ENCODE results near the gene C11orf58.

C11orf58 gene

DNA sequence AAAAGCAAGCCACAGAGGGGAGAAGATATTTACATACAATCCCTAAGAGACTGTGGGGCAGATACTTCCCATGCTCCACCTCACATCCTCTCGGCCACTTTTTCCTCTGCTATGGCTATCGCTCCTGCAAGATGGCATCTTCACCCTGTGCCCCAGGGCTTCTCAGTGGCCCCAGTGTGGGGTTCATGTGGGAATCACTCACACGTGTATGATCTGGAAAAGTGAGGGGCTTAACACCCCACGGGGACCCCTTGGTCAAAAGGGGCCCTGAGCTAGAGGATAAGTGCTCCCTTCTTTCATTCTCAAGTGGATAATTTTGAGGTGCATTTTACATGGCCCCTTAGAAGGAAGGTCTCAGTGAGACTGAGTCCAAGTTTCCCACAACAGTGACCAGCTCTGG, 28.7 kb downstream of the C11orf58 start:
- TF ChIP-seq, protein P1, sequence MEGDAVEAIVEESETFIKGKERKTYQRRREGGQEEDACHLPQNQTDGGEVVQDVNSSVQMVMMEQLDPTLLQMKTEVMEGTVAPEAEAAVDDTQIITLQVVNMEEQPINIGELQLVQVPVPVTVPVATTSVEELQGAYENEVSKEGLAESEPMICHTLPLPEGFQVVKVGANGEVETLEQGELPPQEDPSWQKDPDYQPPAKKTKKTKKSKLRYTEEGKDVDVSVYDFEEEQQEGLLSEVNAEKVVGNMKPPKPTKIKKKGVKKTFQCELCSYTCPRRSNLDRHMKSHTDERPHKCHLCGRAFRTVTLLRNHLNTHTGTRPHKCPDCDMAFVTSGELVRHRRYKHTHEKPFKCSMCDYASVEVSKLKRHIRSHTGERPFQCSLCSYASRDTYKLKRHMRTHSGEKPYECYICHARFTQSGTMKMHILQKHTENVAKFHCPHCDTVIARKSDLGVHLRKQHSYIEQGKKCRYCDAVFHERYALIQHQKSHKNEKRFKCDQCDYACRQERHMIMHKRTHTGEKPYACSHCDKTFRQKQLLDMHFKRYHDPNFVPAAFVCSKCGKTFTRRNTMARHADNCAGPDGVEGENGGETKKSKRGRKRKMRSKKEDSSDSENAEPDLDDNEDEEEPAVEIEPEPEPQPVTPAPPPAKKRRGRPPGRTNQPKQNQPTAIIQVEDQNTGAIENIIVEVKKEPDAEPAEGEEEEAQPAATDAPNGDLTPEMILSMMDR (IDR thresholded peaks at IDR 0.05; ENCODE audit: low read length, missing control alignments): no peak
- no peak overlapping the region for H3K4me3 ChIP-seq (replicated peaks; ENCODE audit: low read depth, low read length)
- no peak for DNase-seq (ENCODE audit: low read depth)

DNA sequence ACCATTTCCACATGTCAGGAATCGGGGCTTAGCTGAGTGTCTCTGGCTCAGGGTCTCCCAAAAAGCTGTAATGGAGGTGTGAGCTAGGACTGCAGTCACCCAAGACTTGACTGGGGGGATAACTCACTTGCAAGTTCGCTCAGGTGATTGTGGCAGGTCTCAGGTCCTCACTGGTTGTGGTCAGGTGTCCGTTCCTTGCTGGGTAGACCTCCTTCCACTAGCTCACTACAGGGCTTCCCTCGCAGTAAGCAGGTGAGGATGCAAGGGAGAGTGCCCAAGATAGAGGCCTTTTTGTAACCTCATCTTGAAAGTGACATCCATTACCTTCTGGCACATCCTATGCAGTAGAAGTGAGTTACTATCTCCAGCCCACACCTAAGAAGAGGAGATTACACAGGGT, 29.5 kb downstream of the C11orf58 start:
- DNase-seq (ENCODE audit: low read depth): no peak
- TF ChIP-seq, protein P1 (IDR thresholded peaks at IDR 0.05; ENCODE audit: low read length, missing control alignments): no peak
- H3K4me3 ChIP-seq (replicated peaks; ENCODE audit: low read depth, low read length): no peak overlapping the region

DNA sequence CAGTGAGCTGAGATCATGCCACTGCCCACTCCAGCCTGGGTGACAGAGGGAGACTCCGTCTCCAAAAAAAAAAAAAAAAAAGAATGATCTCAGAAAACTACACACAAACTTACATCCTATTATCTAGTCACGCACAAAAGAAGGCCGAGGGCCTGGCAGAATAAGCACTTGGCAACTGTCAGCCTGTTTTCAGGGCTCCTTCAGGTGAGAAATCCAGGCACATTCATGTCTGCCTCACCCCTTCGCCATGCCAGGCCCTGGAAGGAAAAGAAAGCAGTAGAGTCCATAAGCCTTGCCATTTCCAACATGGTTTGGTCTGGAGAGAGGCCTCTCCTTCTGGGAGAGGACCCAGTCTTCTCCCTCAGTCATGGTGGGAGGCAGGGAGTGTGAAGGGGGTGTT, 30.9 kb downstream of the C11orf58 start:
- no peak for DNase-seq (ENCODE audit: low read depth)
- TF ChIP-seq, protein P1 (IDR thresholded peaks at IDR 0.05; ENCODE audit: low read length, missing control alignments): no peak
- no peak overlapping the region for H3K4me3 ChIP-seq (replicated peaks; ENCODE audit: low read depth, low read length)

DNA sequence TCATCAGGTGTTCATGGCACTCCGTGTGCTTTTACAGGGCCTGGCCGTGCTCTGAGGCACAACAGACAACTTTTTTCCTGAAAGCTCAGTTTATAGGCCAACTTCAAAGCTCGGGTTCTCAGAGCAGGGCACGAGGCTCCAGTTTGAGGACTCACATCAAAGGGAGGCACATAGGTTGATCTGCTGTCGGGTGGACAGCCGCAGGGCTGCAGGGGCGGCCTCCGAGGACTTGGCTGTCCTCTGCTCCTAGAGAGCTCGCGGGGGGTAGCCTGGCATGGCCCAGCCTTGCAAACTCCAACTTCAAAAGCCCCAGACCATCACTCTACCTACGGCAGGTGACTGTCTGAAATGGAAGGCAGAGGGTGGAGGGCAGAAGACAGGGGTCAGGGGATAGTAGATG, 31.6 kb downstream of the C11orf58 start:
- TF ChIP-seq, protein P1 (IDR thresholded peaks at IDR 0.05; ENCODE audit: low read length, missing control alignments): no peak
- no peak for DNase-seq (ENCODE audit: low read depth)
- H3K4me3 ChIP-seq (replicated peaks; ENCODE audit: low read depth, low read length): no peak overlapping the region

DNA sequence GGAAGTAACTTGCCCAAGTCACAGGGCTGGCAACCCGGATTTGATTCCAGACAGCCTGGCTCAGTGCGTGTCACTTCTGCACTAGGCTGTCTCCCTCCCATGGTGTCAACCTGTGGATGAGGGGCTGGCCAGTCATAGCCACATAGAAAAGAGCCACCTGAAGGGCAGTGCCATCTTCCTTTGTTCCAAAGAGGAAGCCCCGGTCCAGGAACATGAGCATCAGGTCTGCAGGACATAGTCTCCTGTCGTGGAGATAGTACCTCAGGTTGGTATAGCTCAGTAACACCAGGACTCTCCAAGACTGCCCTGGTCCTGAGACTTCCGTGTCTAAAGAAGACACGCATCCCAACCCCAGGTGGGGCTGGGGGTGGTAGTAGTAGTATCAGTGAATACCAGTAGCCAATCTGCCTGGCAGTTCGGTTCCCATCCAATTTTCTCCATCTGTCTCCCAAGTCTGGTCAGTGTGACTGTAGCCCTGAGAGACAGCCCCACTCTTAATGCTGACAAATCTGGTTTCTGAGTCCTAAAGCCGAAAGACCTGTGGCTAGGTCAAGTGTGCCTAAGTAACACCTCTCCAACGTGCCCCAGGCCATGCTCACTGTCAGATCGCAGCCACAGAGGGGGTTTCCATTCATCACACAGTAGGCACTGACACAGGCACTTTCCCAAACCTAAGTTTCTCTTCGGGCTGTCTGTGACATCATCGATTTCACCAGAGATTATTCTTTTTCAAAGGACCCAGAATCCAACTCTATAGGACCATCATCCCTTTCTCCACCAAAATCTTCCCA, 33.1 kb downstream of the C11orf58 start:
- H3K4me3 ChIP-seq (replicated peaks; ENCODE audit: low read depth, low read length): no peak overlapping the region
- no peak for DNase-seq (ENCODE audit: low read depth)
- TF ChIP-seq, protein P1 (IDR thresholded peaks at IDR 0.05; ENCODE audit: low read length, missing control alignments): no peak

DNA sequence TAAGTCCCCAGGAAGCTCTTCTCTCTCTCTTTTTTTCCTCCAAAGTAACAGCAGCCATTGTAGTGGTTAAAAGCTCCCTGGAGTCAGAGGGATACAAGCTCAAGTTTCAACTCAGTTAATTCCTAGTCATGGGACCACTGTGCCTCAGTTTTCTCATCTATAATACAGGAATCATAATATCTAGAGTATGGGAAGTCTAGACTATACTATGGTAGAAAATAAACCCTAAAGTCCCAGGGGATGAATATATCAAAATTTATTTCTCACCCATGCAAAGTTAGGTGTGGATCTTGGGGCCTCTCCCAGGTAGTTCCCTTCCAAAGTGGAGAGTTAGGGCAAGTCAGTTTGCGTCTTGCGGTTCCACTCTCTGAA, 33.7 kb downstream of the C11orf58 start:
- H3K4me3 ChIP-seq (replicated peaks; ENCODE audit: low read depth, low read length): no peak overlapping the region
- DNase-seq (ENCODE audit: low read depth): no peak
- TF ChIP-seq, protein P1 (IDR thresholded peaks at IDR 0.05; ENCODE audit: low read length, missing control alignments): no peak

Data from fibroblast of pulmonary artery (primary cell).